WERI-Rb-1 (cell line): ENCODE measurements around the gene MYBPC1.

Experiments used
- DNase-seq: peaks from one replicate; pipeline ENCODE4 v3.0.0-alpha.2; 2020
- H3K27ac ChIP-seq: fragments of 250-450 bp; sonication (Bioruptor Pico); 2 replicates; pipeline ENCODE4 v1.5.1; 2020; ENCODE audit warnings: mild to moderate bottlenecking, moderate library complexity
- H3K27me3 ChIP-seq: fragments of 250-450 bp; sonication (Bioruptor Pico); 2 replicates; pipeline ENCODE4 v1.5.1; 2021; ENCODE audit warnings: mild to moderate bottlenecking, low read depth, moderate library complexity; ENCODE audit not compliant: insufficient read depth, severe bottlenecking
- H3K36me3 ChIP-seq: fragments of 250-450 bp; sonication (Bioruptor Pico); 2 replicates; pipeline ENCODE4 v1.5.1; 2020; ENCODE audit warnings: mild to moderate bottlenecking, moderate library complexity
- H3K4me3 ChIP-seq: 2 replicates; pipeline ENCODE4 v1.5.1; 2011; ENCODE audit warnings: low read depth, mild to moderate bottlenecking, control low read depth, low read length
- H3K9me3 ChIP-seq: fragments of 250-450 bp; sonication (Bioruptor Pico); 2 replicates; pipeline ENCODE4 v1.5.1; 2021; ENCODE audit warnings: mild to moderate bottlenecking, moderate library complexity; ENCODE audit not compliant: severe bottlenecking
- CTCF ChIP-seq: IDR thresholded peaks from 2 replicates; pipeline ENCODE4 v1.5.1; 2011; ENCODE audit warnings: low read depth, mild to moderate bottlenecking, control low read depth, inconsistent platforms, low read length

The MYBPC1 gene

DNA sequence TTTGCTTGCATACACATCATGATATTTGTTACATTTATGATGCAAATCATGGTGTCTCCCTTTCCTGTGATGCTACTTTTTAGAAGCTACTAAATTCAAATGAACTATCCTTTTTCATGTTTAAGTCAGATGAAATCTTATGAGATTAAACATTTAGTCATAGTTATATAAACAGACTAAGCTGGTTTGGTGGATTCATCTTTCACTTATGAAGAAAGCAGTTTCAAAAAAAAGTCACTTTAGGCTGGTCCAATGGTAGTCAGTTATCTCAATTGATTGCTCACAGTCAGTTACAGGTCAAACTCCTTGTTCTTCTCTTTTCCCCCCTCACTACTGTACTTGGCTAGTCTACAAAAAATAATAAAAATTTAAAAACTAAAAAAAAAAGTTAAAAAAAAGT is 124.8 kb downstream of the MYBPC1 start:
- H3K36me3 ChIP-seq: no peaks in the 10 kb centered on the region
- DNase-seq: no peak
- H3K4me3 ChIP-seq: no peak overlapping the region
- H3K27me3 ChIP-seq: no peaks in the 10 kb centered on the region
- TF ChIP-seq CTCF: no peak
- no peaks in the 10 kb centered on the region for H3K9me3 ChIP-seq
- no peak overlapping the region for H3K27ac ChIP-seq

DNA sequence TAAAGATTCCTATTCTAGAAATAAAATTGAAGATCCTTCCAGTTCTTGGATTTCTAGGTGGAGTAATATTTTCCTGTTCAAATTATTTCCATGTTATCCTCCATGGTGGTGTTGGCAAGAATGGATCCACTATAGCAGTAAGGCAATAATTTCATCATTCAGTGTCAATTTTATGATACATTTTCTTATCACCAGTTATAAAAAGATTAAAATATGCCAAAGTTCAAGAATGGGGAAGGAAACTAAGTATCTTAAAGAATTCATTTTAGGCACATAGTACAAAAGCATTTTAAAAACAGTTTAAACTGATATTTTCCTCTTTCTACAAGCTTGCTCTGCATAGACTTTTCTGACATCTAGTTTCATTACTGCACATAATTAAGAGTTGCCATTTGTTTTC is 125.3 kb downstream of the MYBPC1 start:
- H3K36me3 ChIP-seq: no peaks in the 10 kb centered on the region
- TF ChIP-seq CTCF: no peak
- H3K4me3 ChIP-seq: no peak overlapping the region
- no peak for DNase-seq
- no peaks in the 10 kb centered on the region for H3K27me3 ChIP-seq
- no peak overlapping the region for H3K27ac ChIP-seq
- H3K9me3 ChIP-seq: no peaks in the 10 kb centered on the region

GRCh38 chr12:101722392-101722791 is 127.6 kb downstream of the MYBPC1 start:
- DNase-seq: no peak
- no peak overlapping the region for H3K4me3 ChIP-seq
- no peaks in the 10 kb centered on the region for H3K27me3 ChIP-seq
- no peaks in the 10 kb centered on the region for H3K9me3 ChIP-seq
- H3K27ac ChIP-seq: no peak overlapping the region
- no peak for TF ChIP-seq CTCF
- H3K36me3 ChIP-seq: no peaks in the 10 kb centered on the region; the same call in 1 of the 2 replicates

GRCh38 chr12:101727098-101727497 is 132.3 kb downstream of the MYBPC1 start:
- Histone ChIP-seq H3K27me3 (no peaks in the 10 kb centered on the region), H3K36me3 (no peaks in the 10 kb centered on the region; the same call in 1 of the 2 replicates), H3K27ac (no peak overlapping the region), H3K4me3 (no peak overlapping the region), H3K9me3 (no peaks in the 10 kb centered on the region)
- DNase-seq: no peak
- no peak for TF ChIP-seq CTCF

DNA sequence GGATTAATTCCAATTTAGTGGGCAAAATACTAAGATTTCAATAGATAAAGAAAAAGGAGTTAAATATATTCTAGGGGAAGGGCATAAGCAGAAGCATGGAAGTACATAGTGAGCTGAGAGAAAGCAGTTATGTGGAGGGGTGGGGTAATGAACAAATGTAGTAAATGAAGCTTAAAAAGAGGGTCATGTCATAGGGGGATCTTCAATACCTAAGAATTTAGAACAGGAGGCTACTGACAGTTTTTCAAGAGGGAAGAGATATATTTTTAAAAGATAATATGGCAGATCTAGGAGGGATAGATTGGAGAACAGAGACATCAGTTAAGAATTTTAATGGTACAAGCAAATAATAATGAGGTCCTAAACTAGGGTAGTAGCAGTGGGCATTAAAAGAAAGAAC is 135.1 kb downstream of the MYBPC1 start:
- no peaks in the 10 kb centered on the region; the same call in 1 of the 2 replicates for H3K36me3 ChIP-seq

More for the DNA sequence above, 135.1 kb downstream of the MYBPC1 start:
- DNase-seq: no peak
- Histone ChIP-seq H3K4me3 (no peak overlapping the region), H3K9me3 (no peaks in the 10 kb centered on the region), H3K27me3 (no peaks in the 10 kb centered on the region), H3K27ac (no peak overlapping the region)
- TF ChIP-seq CTCF: no peak
